ENCODE measurements around the gene CTSL. TPM values are rescaled to one million over a fixed set of nuclear protein-coding genes. Genes with fewer than 3 reads are reported as not detected.

The CTSL gene
- total and polyA plus RNA-seq, 2 experiments from 2014 or later: 34.5 to 35.3 TPM

DNA sequence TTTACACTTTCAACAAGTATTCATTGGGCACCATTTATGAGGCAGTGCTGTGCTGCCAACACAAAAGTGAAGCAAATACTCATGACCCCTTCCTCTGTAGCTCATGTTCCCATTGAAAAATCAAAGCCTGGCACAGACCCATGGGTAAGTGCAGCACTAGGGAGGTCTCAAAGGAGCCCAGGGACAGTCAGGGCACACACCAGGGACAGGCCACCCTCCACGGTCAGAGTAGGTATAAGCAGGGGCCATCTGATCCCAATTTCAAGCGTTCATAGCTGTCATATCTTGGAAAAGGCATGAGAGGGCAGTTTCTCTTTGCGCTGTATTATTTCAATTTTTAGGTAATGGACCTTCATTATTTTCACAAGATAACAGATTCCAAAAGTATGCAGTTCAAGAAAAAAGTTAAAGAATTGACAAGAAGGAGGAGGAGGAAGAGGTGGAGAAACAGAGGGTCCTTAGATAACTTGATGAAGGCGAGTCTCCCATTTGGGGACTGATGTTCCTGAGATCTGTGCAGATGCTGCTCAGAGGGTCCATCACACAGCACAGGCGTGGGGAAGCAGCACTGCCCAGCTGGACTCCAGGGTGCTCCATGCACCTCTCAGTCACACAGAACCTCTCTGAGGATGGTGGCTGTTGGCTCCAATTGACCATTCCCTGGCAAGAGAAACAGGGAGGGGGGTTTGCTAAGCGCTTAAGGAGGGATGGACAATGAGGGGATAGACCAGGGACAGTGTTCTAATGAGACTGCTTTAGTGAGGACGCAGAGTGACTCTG, 7.5 kb downstream of the CTSL start:
- Mint-ChIP-seq H3K36me3 (ENCODE audit: low read depth) (peaks cover 8% of the 10 kb centered on the region; the same call in 2 of the 3 replicates), H3K27ac (no peak overlapping the region), H3K4me3 (no peak overlapping the region), H3K9me3 (peaks cover 10% of the 10 kb centered on the region; the same call in 1 of the 3 replicates), H3K4me1 (no peaks in the 10 kb centered on the region), H3K27me3 (ENCODE audit: insufficient read depth, low read depth, poor library complexity) (peaks cover 4% of the 10 kb centered on the region)
- ATAC-seq (no peak), DNase-seq (ENCODE audit: low spot score) (no peak)
- Histone ChIP-seq H3K27me3 (ENCODE audit: insufficient read depth) (no peaks in the 10 kb centered on the region), H3K4me2 (no peak overlapping the region), H3F3A (replicated peaks; ENCODE audit: low read depth) (no peaks in the 10 kb centered on the region), H3K4me3 (no peak overlapping the region), H3K9me2 (ENCODE audit: insufficient read depth) (no peaks in the 10 kb centered on the region), H2AFZ (no peak overlapping the region), H3K36me3 (ENCODE audit: insufficient read depth) (no peaks in the 10 kb centered on the region; the same call in 1 of the 2 replicates), H3K79me2 (replicated peaks; ENCODE audit: insufficient read depth) (no peaks in the 10 kb centered on the region), H3K27ac (ENCODE audit: low read depth) (no peak overlapping the region), H3K4me1 (ENCODE audit: insufficient read depth) (no peaks in the 10 kb centered on the region), H4K20me1 (replicated peaks; ENCODE audit: insufficient read depth) (no peaks in the 10 kb centered on the region)
- no peak for TF ChIP-seq EZH2phosphoT487 (IDR thresholded peaks at IDR 0.05; ENCODE audit: unreplicated experiment)
- TF ChIP-seq, protein P1, sequence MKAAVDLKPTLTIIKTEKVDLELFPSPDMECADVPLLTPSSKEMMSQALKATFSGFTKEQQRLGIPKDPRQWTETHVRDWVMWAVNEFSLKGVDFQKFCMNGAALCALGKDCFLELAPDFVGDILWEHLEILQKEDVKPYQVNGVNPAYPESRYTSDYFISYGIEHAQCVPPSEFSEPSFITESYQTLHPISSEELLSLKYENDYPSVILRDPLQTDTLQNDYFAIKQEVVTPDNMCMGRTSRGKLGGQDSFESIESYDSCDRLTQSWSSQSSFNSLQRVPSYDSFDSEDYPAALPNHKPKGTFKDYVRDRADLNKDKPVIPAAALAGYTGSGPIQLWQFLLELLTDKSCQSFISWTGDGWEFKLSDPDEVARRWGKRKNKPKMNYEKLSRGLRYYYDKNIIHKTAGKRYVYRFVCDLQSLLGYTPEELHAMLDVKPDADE (IDR thresholded peaks at IDR 0.05): no peak
- TF ChIP-seq JUNB (IDR thresholded peaks at IDR 0.05; ENCODE audit: unreplicated experiment): no peak
- no peak for TF ChIP-seq POLR2AphosphoS5 (IDR thresholded peaks at IDR 0.05; ENCODE audit: low read depth)
- TF ChIP-seq, protein P2, sequence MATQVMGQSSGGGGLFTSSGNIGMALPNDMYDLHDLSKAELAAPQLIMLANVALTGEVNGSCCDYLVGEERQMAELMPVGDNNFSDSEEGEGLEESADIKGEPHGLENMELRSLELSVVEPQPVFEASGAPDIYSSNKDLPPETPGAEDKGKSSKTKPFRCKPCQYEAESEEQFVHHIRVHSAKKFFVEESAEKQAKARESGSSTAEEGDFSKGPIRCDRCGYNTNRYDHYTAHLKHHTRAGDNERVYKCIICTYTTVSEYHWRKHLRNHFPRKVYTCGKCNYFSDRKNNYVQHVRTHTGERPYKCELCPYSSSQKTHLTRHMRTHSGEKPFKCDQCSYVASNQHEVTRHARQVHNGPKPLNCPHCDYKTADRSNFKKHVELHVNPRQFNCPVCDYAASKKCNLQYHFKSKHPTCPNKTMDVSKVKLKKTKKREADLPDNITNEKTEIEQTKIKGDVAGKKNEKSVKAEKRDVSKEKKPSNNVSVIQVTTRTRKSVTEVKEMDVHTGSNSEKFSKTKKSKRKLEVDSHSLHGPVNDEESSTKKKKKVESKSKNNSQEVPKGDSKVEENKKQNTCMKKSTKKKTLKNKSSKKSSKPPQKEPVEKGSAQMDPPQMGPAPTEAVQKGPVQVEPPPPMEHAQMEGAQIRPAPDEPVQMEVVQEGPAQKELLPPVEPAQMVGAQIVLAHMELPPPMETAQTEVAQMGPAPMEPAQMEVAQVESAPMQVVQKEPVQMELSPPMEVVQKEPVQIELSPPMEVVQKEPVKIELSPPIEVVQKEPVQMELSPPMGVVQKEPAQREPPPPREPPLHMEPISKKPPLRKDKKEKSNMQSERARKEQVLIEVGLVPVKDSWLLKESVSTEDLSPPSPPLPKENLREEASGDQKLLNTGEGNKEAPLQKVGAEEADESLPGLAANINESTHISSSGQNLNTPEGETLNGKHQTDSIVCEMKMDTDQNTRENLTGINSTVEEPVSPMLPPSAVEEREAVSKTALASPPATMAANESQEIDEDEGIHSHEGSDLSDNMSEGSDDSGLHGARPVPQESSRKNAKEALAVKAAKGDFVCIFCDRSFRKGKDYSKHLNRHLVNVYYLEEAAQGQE (IDR thresholded peaks at IDR 0.05; ENCODE audit: unreplicated experiment): no peak
- TF ChIP-seq ZNF114 (CRISPR knock-in tag; IDR thresholded peaks at IDR 0.05): no peak
- TF ChIP-seq, protein P3, sequence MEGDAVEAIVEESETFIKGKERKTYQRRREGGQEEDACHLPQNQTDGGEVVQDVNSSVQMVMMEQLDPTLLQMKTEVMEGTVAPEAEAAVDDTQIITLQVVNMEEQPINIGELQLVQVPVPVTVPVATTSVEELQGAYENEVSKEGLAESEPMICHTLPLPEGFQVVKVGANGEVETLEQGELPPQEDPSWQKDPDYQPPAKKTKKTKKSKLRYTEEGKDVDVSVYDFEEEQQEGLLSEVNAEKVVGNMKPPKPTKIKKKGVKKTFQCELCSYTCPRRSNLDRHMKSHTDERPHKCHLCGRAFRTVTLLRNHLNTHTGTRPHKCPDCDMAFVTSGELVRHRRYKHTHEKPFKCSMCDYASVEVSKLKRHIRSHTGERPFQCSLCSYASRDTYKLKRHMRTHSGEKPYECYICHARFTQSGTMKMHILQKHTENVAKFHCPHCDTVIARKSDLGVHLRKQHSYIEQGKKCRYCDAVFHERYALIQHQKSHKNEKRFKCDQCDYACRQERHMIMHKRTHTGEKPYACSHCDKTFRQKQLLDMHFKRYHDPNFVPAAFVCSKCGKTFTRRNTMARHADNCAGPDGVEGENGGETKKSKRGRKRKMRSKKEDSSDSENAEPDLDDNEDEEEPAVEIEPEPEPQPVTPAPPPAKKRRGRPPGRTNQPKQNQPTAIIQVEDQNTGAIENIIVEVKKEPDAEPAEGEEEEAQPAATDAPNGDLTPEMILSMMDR (conservative IDR thresholded peaks at IDR 0.05; ENCODE audit: low read depth in 2 of 2): no peak
- no peak for TF ChIP-seq ZNF331 (CRISPR knock-in tag; IDR thresholded peaks at IDR 0.05; ENCODE audit: low read depth)
- no peak for TF ChIP-seq NANOG (IDR thresholded peaks at IDR 0.05; ENCODE audit: borderline replicate concordance)
